GM19324 (cell line): ENCODE measurements around the gene OR8B4.
"Not testable (repeated sequence)": the region's sequence is repeated elsewhere in the genome, so short reads cannot be mapped to it uniquely, and the experiment has no call there.

ENCODE experiments used
- ATAC-seq: cut with Tn5 transposase; IDR thresholded peaks from one replicate; pipeline ENCODE4 v1.9.1; 2021; ENCODE audit warnings: mild to moderate bottlenecking, moderate library complexity; ENCODE audit not compliant: unreplicated experiment, low FRiP score

The OR8B4 gene

GRCh38 chr11:124424384-124424921 is at the start of gene OR8B4:
OR8B4 (minus strand) TSS chr11:124424871; CDS start chr11:124424871, 0 bp downstream.
- no peak for ATAC-seq

- no peak for ATAC-seq
Observed at GRCh38 chr11:124474079-124474478, 49.4 kb upstream of the OR8B4 start.

- no peak for ATAC-seq
Observed at GRCh38 chr11:124473476-124473875, 48.8 kb upstream of the OR8B4 start.

GRCh38 chr11:124470561-124471227 is 46.0 kb upstream of the OR8B4 start:
- ATAC-seq = no peak

- no peak for ATAC-seq
Observed at GRCh38 chr11:124467381-124467927, 42.8 kb upstream of the OR8B4 start.

GRCh38 chr11:124465368-124465767 is 40.7 kb upstream of the OR8B4 start:
- ATAC-seq = no peak

GRCh38 chr11:124463990-124464389 is 39.3 kb upstream of the OR8B4 start:
- no peak for ATAC-seq

- no peak for ATAC-seq
Observed at GRCh38 chr11:124463324-124463723, 38.7 kb upstream of the OR8B4 start.

- ATAC-seq = no peak
Observed at GRCh38 chr11:124460459-124460858, 35.8 kb upstream of the OR8B4 start.

- not testable (repeated sequence) for ATAC-seq
Observed at GRCh38 chr11:124459379-124459778, 34.7 kb upstream of the OR8B4 start.

- no peak for ATAC-seq
Observed at GRCh38 chr11:124454552-124454951, 29.9 kb upstream of the OR8B4 start.

- no peak for ATAC-seq
Observed at GRCh38 chr11:124446916-124447315, 22.2 kb upstream of the OR8B4 start.

- no peak for ATAC-seq
Observed at GRCh38 chr11:124445646-124446150, 21.0 kb upstream of the OR8B4 start, which contains the start of gene OR8B8. OR8B8 (minus strand) TSS chr11:124445696; CDS start chr11:124441085, 4,611 bp downstream.

GRCh38 chr11:124442847-124443246 is 18.2 kb upstream of the OR8B4 start:
- no peak for ATAC-seq

- no peak for ATAC-seq
Observed at GRCh38 chr11:124442442-124442841, 17.8 kb upstream of the OR8B4 start.

- no peak for ATAC-seq
Observed at GRCh38 chr11:124441519-124441918, 16.8 kb upstream of the OR8B4 start.

GRCh38 chr11:124441081-124441480 is 16.4 kb upstream of the OR8B4 start:
- ATAC-seq = no peak

- no peak for ATAC-seq
Observed at GRCh38 chr11:124440608-124441007, 15.9 kb upstream of the OR8B4 start.

GRCh38 chr11:124434699-124435098 is 10.0 kb upstream of the OR8B4 start:
- ATAC-seq = no peak

GRCh38 chr11:124429599-124429998 is 4.9 kb upstream of the OR8B4 start:
- ATAC-seq = no peak

- no peak for ATAC-seq
Observed at GRCh38 chr11:124421043-124421442, 3.6 kb downstream of the OR8B4 start.
